GM21423 (cell line): Measurements from ENCODE around the gene ARNT2.

Source experiments
- ATAC-seq: cut with Tn5 transposase; IDR thresholded peaks from one replicate; pipeline ENCODE4 v1.9.1; 2021; ENCODE audit warnings: mild to moderate bottlenecking, moderate library complexity; ENCODE audit not compliant: unreplicated experiment

ARNT2 gene

DNA sequence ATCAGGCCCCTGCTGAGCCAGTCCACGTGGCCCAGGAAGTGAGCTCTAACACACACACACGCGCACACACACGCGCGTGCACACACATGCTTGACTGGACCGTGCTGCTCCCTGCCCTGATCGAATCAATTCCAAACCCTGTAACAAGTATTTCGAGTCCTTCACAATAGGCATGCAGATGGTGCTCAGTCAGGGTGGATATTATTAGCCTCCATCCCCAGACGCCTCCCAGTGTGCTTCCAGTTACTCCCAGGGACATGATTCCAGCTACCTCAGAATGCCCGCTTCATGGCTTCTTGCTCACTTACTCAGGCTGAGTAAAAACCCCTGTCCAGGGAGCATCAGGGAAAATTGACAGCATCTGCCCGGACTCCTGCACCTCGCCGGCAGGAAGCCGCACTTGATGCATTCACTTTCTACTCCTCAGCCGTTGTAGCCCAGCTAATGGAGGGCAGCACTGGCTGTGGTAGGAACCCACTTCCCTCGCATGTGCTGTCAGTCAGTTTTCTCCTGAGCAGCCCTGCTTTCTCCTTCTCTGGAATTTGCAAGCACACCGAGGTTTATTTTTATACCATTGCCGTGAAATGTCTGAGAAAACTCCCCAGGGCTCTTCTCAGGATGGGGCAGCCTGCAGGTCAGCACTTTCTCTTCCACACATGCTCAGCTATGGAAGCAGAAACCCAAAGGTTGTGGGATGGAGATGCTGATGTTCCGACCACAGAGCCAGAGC is 164.9 kb downstream of the ARNT2 start:
- no peak for ATAC-seq

DNA sequence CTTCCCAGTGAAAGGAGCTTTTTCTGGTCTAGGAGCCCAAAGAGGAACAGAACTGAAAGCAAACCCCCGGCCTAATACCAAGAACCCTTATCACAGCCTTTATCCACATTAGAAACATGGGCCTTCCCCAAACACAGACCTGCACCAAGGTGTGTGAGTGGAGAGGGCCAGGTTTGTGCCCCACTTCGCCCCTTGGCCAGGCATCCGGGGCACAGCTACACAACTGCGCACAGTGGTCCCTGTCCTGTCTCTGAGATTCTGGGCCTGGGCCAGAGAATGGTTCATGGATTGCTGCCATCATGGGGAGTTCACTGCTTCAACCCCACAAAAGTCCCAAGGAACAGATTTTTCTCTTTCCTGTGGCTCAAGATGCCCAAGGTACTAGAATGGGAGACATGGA is 165.5 kb downstream of the ARNT2 start:
- no peak for ATAC-seq

DNA sequence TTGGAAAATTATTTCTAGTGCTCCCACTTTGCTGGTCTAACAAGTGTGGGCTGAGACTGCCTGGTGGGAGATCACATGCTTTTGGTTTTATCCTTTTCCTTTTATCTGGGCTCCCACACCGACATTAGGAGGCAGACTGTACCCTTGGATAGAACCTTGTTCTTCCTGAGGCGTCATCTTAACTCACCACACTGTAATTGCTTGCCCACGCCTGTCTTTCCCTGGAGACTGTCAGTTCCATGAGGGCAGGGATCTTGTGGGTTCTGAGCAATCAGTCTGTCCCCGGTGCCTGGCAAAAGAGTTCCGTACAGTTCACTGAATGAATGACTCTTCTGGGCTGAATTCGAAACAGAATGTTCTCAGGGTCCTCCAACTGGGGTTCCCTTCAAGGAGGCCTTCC is 166.4 kb downstream of the ARNT2 start:
- no peak for ATAC-seq

DNA sequence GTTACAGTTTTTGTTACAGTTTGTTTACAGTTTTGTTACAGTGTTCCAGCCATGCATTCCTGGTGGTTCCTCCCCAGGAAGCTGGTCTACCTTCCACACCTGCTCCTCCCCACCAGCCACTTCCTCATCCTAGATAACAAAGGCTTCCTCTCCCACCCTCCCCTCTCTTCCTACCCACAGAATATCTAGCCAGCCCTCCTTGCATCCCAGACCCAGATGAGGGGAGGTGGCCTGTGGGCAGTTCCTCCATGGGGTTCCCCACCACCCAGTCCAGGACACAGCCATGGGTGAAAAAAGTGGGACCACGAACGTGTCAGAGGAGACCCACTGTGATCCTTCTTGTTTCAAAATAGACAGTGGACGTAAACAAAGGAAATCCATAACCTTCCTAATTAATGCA is 168.2 kb downstream of the ARNT2 start:
- ATAC-seq, result no peak

DNA sequence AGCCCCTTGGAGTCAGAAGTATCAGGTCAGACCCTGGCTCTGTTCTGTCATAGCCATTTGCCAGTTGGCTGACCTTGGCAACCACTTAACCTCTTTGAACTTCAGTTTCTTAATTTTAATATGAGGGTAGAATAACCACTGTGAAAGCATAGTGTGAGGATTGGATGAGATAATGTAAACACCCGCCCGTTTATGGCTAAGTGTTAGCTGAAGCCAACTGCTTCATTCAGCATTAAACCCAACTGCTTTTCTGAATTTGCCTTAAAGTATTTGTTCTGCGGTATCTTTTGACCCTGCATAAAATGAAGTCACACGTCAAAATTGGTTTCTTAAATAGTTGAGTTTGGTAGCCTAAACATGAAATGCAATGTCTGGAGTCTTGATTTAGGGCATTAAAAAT is 169.4 kb downstream of the ARNT2 start:
- ATAC-seq, result no peak

DNA sequence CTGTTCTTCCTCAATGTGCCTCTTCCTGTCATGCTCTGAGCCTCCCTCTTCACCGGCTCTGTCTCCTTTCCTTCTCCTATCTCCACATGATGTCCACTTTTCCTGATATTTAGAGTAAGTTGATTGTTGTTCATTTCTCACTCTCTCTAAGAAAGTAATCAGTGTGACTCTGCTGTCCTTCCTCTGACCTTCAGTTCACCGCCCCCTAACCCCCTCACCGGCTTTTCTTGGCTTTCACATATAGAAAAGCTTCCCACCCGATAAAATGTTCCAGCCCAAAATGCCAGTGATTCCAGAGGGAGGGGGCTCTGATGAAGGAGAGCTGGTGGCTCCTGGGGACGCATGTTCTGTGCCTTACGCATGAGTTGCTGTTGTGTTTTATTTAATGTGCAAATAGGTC is 170.4 kb downstream of the ARNT2 start:
- ATAC-seq, result no peak

DNA sequence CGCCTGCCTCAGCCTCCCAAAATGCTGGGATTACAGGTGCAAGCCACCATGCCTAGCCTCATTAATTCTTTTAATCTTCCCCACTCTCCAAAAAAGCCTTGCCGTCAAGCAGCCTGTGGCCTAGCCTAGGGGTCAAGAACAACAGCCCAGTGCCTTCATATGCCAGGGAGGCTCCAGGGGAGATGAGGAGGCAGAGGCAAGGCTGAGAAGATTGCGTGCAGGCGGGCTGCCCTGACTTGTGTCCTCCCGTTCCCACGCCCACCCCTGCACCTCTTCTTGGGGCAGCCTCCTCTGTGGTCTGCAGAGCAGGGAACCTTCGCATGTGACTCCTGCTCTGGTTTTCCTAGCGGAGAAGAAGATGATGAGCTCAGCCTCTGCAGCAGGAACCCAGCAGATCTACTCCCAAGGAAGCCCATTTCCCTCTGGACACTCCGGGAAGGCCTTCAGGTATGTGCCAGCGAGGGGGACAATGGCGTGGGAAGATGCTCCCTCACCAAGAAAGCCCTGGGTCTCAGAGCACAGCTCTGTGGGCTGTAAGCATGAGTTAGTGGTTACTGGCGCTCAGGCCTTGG is 172.4 kb downstream of the ARNT2 start:
- ATAC-seq, result no peak

DNA sequence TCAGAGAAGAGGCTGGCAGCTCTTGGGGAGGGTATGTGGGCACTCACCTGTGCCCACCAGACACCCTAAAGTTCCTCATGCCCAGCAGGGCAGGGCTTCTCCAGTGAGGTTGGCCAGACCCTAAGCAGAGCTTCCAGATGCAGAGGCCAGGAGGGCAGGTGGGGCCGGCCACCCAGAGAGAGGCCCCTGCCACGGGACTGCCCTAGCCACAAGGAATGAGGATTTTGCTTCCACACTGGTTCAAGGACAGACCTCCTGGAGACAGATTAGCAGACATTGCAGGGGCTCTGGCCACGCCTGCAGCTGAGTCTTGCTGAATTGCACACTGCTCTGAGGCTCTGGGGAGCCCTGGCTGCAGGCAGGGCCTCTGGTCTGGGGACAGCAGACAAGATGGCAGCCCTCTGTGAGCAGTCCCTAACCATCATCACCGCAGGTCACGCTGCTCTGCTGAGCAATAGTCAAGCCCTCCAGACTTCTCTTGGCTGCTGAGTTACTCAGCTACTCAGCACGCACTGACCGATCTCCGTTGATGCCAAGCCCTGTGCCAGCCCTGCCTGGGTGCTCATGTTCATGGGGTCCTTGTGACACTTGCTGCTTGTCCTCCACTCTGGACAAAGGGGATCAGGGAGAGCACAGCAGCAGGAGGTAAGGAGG is 173.5 kb downstream of the ARNT2 start:
- ATAC-seq, result no peak

DNA sequence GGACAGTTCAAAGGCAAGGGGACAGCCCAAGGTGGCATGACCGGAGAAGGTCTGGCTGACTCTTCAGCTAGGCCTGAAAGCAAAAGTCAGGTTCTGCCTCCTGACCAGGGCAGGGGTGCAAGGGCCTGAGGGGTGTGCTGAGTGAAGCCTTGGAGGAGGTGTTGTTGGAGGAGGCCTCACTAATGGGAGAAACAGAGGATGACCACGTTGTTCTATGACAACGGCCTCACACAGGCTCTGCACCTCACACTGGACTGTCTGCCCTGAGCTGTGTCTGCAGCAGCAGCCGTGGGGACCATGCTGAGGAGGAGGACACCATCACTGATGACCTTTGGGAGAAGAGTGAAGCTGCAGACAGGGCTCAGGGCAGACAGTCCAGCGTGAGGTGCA is 174.0 kb downstream of the ARNT2 start:
- no peak for ATAC-seq

DNA sequence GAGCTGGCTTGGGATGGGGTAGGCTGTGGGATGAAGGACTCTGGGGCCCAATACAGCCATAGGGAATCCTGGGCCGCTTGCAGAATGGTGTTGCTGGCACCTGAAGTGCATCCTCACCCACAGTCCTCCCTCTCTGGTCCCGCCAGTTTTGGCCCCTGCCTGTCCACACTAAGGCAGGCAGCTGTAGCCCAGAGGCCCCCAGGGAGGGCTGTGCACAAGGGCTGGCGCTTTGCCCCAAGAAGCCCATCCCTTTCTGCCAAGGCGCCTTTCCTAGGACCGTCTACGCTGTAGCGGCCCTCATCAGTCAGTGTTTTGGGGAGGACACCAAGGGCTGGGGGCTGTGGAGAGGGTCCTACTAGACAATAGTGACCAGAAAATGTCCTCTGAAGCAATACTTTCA is 174.7 kb downstream of the ARNT2 start:
- ATAC-seq, result no peak

DNA sequence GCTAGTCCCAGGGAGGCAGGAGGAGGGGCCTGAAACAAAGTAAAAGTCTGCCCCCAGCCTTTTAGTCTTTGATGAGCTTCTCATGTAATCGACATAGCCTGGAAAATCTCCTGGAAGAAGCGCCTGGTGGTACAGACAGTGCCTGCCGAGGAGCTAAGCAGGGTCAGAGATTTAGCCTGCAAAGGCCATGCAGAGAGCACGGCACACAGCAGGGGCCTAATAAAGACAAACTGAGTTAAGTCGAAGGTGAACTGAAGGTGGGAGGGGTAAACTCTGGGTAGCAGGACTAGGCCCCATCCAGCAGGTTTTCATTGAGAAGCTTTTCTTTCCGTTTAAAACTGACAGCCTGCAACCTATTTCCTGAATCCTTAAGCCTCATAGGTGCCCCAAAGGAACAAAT is 175.4 kb downstream of the ARNT2 start:
- no peak for ATAC-seq

DNA sequence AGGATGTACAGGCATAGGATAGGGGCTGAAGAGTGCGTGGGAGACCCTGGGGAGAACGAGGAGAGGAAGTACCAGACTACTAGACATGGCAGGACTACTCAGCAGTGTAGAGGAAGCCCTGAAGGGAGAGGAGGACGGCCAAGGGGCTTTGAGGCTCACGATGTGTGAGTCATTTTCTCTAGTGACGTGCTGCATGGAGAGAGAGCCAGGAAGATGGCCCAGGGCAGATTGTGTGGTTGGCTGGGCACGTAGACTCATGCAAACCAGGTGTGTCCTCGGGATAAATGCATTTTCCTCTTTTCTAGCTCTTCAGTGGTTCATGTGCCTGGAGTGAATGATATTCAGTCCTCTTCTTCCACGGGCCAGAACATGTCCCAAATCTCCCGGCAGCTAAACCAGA is 175.9 kb downstream of the ARNT2 start:
- ATAC-seq, result no peak

DNA sequence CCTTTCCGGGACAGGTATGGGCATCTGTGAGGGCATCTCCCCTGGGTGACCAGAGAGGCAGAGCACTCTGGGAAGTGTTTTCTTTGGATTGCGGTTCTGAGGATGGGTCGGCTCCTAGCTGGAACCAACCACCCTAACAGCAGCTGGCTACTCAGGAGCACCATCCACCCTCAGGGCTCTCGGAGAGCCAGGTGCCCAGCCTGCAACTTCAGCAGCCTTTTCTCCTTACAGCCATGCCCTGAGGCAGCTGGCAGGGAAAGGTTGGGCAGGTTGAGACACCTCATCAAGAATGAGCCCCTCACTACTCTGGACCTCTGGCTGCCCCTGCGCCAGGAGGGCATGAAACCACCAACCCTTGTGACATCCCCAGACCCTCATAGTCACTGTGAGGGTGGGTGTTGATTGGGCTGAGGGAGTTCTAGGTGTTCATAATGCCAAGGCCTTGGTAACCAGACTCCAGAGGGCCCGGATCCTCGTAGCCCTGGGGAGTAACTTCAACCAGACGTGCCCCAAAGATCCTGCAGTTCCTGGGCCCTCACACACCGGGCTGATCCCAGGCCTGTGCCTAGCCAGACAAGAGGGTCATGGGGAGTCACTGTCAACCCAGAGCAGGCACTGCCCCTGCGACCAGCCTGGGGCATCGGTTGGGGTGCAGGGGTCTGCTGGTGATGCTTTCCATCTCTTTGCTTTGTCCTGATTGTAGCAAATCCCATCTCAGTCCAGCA is 176.5 kb downstream of the ARNT2 start:
- no peak for ATAC-seq

DNA sequence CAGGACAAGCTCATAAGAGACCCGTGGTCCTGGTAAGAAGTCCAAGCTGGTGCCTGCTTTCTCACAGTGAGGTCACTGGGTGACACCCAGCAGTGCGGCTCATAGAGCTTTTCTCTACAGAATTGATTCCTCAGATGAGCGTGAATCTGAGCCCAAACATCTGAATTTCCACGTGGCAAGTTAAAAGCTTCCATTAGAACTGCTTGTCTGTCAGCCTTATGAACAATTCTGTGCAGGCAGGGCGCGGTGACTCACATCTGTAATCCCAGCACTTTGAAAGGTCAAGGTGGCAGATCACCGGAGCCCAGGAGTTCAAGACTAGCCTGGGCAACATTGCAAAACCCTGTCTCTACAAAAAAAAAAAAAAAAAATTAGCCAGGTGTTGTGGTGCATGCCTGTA is 177.8 kb downstream of the ARNT2 start:
- no peak for ATAC-seq

DNA sequence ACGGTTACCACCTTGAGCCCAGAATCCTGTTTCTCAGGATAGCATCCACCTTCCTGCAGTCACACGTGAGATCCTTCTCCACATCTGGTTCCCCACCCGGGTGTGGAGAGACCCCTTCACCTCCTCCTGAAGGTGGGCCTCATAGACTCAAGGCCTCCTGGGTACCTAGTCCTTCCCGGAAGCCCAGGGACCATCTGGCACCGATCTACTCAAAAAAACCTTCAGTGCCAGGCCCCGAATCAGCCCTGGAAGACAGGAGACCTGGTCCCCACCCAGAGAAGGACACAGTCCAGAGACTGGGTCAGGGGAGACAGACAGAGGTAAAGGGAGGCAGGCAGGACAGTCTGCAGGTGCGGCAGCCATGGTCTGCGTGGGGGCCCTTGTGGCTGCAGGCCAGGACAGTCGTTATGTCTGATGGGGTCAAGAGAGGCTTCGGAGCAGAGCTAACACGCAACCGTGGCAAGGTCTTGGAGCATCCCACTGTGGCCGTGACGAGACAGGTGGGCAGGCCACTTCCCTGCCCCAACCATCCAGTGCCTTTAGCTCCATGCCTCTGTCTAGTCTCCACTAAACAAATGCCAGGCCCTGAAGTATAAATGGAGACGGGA is 178.7 kb downstream of the ARNT2 start:
- ATAC-seq, result no peak

DNA sequence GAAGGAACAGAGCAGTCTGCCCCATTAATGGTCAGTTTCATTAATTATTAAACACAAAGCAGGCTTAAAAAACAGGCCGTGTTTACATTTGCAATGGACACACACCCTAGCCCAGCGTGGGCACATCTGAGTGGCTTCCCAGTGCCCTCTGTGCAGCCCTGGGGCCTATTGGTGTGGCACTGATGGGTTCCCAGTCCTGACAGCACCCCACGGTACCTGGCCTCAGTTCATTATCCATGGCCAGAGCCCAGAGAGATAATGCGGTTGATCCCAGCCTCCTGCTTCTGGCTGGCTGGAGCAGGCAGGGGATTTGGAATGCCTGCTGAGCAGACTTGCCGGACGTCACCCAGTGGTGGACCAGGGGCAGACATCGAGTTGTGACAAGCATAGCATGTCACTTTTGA is 180.4 kb downstream of the ARNT2 start:
- no peak for ATAC-seq

DNA sequence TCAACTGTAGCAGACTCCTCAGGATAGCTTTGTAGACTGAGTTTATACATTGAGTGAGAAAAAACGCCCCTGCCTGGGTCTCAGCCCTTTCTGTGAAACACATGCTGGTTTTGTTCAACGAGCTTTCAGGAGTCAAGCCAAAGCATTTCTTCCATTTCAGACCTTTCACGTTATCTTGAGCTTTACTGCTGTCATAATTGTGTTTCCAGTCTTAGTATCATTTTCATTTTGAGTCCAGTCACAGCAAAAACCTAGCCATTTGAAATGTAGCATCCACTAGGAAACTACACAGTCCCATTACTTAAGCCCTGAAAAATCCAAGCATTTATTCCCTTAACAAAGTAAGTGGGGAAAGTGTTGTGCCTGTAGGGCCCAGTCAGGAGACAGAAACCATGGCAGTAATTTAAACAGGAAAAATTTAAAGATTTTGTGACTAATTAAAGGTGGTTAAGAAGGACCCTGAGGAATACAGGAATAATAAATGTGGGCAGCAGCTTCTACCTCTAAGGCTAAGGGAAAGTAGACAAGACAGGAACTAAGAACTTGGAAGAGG is 180.9 kb downstream of the ARNT2 start:
- ATAC-seq, result no peak

DNA sequence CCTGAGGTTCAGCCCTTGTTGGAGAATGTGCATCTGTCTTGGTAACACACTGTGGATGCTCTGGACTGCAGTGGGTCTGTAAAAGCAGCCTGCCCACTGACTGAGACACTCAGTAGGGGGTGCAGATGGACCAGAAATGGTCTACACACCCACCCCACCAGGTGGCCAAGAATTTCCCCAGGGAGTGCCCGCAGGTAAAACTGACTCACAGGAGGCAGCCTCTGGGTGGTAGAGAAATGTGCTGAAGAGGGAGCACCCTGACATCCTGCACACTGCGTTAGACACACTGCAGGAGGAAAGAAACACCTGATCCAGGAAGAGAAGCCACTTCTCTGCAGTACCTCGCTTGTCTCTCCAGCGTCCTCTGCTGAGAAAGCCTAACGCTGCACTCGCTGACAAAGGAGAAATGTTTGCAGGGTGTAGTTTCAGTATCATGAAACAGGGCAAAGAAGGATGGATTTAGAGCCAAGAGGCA is 181.4 kb downstream of the ARNT2 start:
- ATAC-seq, result no peak

DNA sequence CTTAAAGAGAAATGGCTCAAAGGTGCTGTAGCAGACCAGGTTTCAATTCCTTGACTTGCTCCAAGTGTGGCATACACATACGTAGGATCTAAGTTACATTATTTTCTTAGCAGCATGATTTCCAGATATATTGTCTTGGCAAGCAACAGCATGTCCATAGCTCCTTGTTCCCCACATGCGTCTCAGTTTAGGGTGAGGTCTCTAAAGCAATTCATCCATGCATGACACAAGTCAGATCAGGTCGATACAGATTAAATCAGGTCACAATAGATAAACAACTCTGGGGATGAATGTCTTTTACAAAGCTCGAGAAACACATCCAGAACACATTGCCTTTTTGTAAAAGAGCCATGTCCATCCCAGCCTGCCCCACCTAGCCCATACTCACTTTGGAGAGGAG is 182.0 kb downstream of the ARNT2 start:
- ATAC-seq, result no peak

DNA sequence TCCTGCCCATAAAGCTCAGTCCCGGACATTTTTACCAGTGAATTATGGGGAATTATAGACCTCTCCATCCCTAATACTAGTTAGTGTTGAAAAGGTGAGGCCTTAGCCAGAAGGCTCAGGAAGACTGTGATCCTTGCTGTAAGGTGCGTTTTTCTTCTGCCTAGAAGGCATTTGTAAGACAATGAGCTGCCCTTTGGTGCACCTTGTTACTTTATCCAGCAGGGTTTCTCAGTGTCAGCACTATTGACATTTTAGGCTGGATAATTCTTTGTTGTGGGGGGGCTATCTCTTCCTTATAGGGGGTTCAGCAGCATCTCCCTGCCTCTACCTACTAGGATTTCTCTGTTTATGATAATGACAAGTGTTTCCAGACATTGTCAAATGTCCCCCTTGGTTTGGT is 182.8 kb downstream of the ARNT2 start:
- ATAC-seq, result no peak

DNA sequence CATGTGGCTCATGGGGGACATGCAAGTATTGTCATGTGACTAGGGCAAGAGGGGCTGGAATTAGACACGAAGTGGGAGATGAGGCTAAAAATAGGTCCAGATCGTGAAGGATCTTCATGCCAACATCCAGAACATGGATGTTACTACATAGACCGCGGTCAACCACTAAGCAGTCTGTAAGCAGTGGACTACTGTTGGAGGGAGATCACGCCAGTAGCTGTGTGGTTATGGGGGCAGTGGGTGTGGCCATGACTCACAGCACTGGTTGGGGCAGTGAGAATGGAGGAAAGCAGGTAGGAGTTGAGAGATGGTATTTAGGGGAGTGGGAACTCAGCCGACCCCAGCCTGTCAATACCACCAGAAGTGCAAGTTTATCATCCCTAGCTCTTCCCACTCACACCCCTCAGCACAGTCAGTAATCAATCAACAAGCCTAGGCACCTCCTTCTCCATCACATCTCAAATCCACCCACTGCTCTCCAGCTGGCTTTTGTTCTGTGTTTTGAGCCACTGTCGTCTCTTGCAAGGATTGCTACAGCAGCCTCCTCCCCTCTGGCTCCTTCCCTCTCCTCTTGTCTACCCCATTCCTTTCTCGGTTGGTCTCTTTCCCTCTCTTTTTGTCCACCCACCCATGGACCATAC is 183.8 kb downstream of the ARNT2 start:
- no peak for ATAC-seq
